GM19351 (cell line): ENCODE data around the gene NUDT14.

Experiments used
- ATAC-seq: cut with Tn5 transposase; IDR thresholded peaks from one replicate; pipeline ENCODE4 v1.9.1; 2021; ENCODE audit warnings: mild to moderate bottlenecking, moderate library complexity; ENCODE audit not compliant: unreplicated experiment

NUDT14 gene

GRCh38 chr14:105161309-105161708 lies 19.8 kb downstream of the NUDT14 start:
- ATAC-seq: no peak

GRCh38 chr14:105160776-105161175 lies 20.3 kb downstream of the NUDT14 start:
- no peak for ATAC-seq

- ATAC-seq: no peak
These were observed 21.8 kb downstream of the NUDT14 start for GRCh38 chr14:105159344-105159743.

- ATAC-seq: no peak
These were observed 22.3 kb downstream of the NUDT14 start for GRCh38 chr14:105158794-105159193.

- ATAC-seq: no peak
These were observed 23.2 kb downstream of the NUDT14 start for GRCh38 chr14:105157872-105158271.

- ATAC-seq: no peak
These were observed 24.4 kb downstream of the NUDT14 start for GRCh38 chr14:105156414-105157375.

- no peak for ATAC-seq
These were observed 25.3 kb downstream of the NUDT14 start for GRCh38 chr14:105155681-105156413.

- no peak for ATAC-seq
These were observed 26.0 kb downstream of the NUDT14 start for GRCh38 chr14:105155071-105155651.

GRCh38 chr14:105154476-105154871 lies 26.6 kb downstream of the NUDT14 start:
- ATAC-seq: no peak

GRCh38 chr14:105153739-105154475 lies 27.2 kb downstream of the NUDT14 start:
- no peak for ATAC-seq

- no peak for ATAC-seq
These were observed 27.8 kb downstream of the NUDT14 start for GRCh38 chr14:105153331-105153731.

- ATAC-seq: no peak
These were observed 28.3 kb downstream of the NUDT14 start for GRCh38 chr14:105152794-105153241.

- no peak for ATAC-seq
These were observed 29.0 kb downstream of the NUDT14 start for GRCh38 chr14:105151838-105152793.

- no peak for ATAC-seq
These were observed 29.9 kb downstream of the NUDT14 start for GRCh38 chr14:105151084-105151837.

- no peak for ATAC-seq
These were observed 30.6 kb downstream of the NUDT14 start for GRCh38 chr14:105150368-105151083.

GRCh38 chr14:105150026-105150367 lies 31.1 kb downstream of the NUDT14 start:
- no peak for ATAC-seq

GRCh38 chr14:105149146-105149781 lies 31.8 kb downstream of the NUDT14 start:
- ATAC-seq: no peak

- no peak for ATAC-seq
These were observed 32.4 kb downstream of the NUDT14 start for GRCh38 chr14:105148604-105149145.
